ENCODE measurements around the gene WNT11.

GRCh38 chr11:76242004-76242779 is 35.9 kb upstream of the WNT11 start:
- TF ChIP-seq OSR1 (CRISPR knock-in tag; IDR thresholded peaks at IDR 0.05) (no peak), PATZ1 (CRISPR knock-in tag; IDR thresholded peaks at IDR 0.05; ENCODE audit: borderline replicate concordance) (no peak), TSHZ2 (CRISPR knock-in tag; IDR thresholded peaks at IDR 0.05) (no peak)

All from SK-N-SH treated with all-trans-retinoic acid at 6 μM for 48 hours (cell line).